Thyroid gland (tissue), 4 donors: ENCODE measurements around the gene NEK5. TPM values are rescaled to one million over a fixed set of nuclear protein-coding genes. Genes with fewer than 3 reads are reported as not detected.

Source experiments
- DNase-seq, 2 donors: peaks; one replicate each; pipeline ENCODE4 v3.0.0-alpha.2; 2019
- H3K27ac ChIP-seq, 3 donors: fragments of 200-600 bp; sonication (generic); 1 replicate in 2 of 3; 2 replicates in 1 of 3; pipeline ENCODE4 v1.5.1; 2016 to 2019; ENCODE audit warnings: mild to moderate bottlenecking in 1 of 3, moderate library complexity in 1 of 3
- H3K27me3 ChIP-seq: fragments of 200-600 bp; sonication (generic); one replicate; pipeline ENCODE4 v1.5.1; 2019
- H3K36me3 ChIP-seq, 2 donors: fragments of 200-600 bp; sonication (generic); one replicate each; pipeline ENCODE4 v1.5.1; 2016 to 2019
- H3K4me1 ChIP-seq, 2 donors: fragments of 200-600 bp; sonication (generic); one replicate each; pipeline ENCODE4 v1.5.1; 2017 to 2019
- H3K4me3 ChIP-seq, 3 donors: fragments of 200-600 bp; sonication (generic); replicated peaks in 1 of 3; 1 replicate in 2 of 3; 2 replicates in 1 of 3; pipeline ENCODE4 v1.5.1; 2016; ENCODE audit warnings: mild to moderate bottlenecking in 1 of 3
- H3K9me3 ChIP-seq: fragments of 200-600 bp; sonication (generic); one replicate; pipeline ENCODE4 v1.5.1; 2017
- CTCF ChIP-seq, 6 experiments: fragments of 200-600 bp in 3 of 6; fragments of 450-650 bp in 3 of 6; sonication (generic) in 3 of 6; IDR thresholded peaks; one replicate each; pipeline ENCODE4 v1.5.1; 2016 to 2019; ENCODE audit warnings: antibody characterized with exemption in 6 of 6, mild to moderate bottlenecking in 2 of 6, inconsistent platforms in 1 of 6, moderate library complexity in 1 of 6
- POLR2A ChIP-seq, 2 donors: fragments of 450-650 bp; IDR thresholded peaks; one replicate each; pipeline ENCODE4 v1.6.1; 2017; ENCODE audit warnings: antibody characterized with exemption in 2 of 2, mild to moderate bottlenecking in 2 of 2, moderate library complexity in 1 of 2
- WGBS, 2 donors: methylation state at CpG; one replicate each; pipeline ENCODE4 v1.1.5; 2017; 5-methylcytosine and 5-hydroxymethylcytosine counted together
- intact Hi-C: fragments of 100-400 bp; cut with DNase I; formaldehyde crosslinking; loops from one replicate; pipeline ENCODE4 v1.15.1; 2023
- total RNA-seq, 4 donors: library from RNA; depleted of rRNA; stranded (reverse); fragments of >200 nt; gene quantifications; one replicate each; pipeline ENCODE4 v1.2.3, GENCODE V29; 2016

NEK5 gene
- total RNA-seq, 4 donors from 2014 or later, result 0.13 to 0.73 (median 0.48) TPM

- Histone ChIP-seq H3K36me3 (peaks cover 4 to 10% of the 10 kb centered on the region in 2 donors), H3K4me1 (no peaks in the 10 kb centered on the region), H3K27ac (no peak overlapping the region), H3K9me3 (no peaks in the 10 kb centered on the region), H3K27me3 (no peaks in the 10 kb centered on the region), H3K4me3 (no peak overlapping the region)
- intact Hi-C loops, result no loop called here
- DNase-seq, result no peak
- WGBS, 2 donors, result 96 to 100% methylated on average over 1 of the region's 1 CpG
- TF ChIP-seq CTCF (IDR thresholded peaks at IDR 0.05) (no peak), POLR2A (IDR thresholded peaks at IDR 0.05) (no peak)
Observed at GRCh38 chr13:52027832-52028231, 101.0 kb downstream of the NEK5 start.

GRCh38 chr13:52026246-52026626, 102.6 kb downstream of the NEK5 start:
- H3K9me3 ChIP-seq, result no peaks in the 10 kb centered on the region
- no peak overlapping the region for H3K4me3 ChIP-seq
- peaks cover 4 to 10% of the 10 kb centered on the region in 2 donors for H3K36me3 ChIP-seq
- H3K27me3 ChIP-seq, result no peaks in the 10 kb centered on the region
- 94 to 99% methylated on average over 3 of the region's 3 CpGs for WGBS, 2 donors
- DNase-seq, result no peak
- intact Hi-C loops, result no loop called here
- no peak for TF ChIP-seq CTCF (IDR thresholded peaks at IDR 0.05)
- no peak for TF ChIP-seq POLR2A (IDR thresholded peaks at IDR 0.05)
- no peak overlapping the region for H3K27ac ChIP-seq
- no peaks in the 10 kb centered on the region for H3K4me1 ChIP-seq

GRCh38 chr13:52025475-52026245, 103.2 kb downstream of the NEK5 start:
- Histone ChIP-seq H3K36me3 (peaks cover 4 to 12% of the 10 kb centered on the region in 2 donors), H3K9me3 (no peaks in the 10 kb centered on the region), H3K4me3 (no peak overlapping the region), H3K4me1 (no peaks in the 10 kb centered on the region), H3K27me3 (no peaks in the 10 kb centered on the region), H3K27ac (no peak overlapping the region)
- DNase-seq, result no peak
- 96 to 99% methylated on average over 8 of the region's 8 CpGs for WGBS, 2 donors
- TF ChIP-seq POLR2A (IDR thresholded peaks at IDR 0.05), result no peak
- TF ChIP-seq CTCF (IDR thresholded peaks at IDR 0.05), result no peak
- intact Hi-C loops, result no loop called here

- no peak for DNase-seq
- no peak for TF ChIP-seq CTCF (IDR thresholded peaks at IDR 0.05)
- no peak for TF ChIP-seq POLR2A (IDR thresholded peaks at IDR 0.05)
- 98 to 100% methylated on average over 3 of the region's 3 CpGs for WGBS, 2 donors
- Histone ChIP-seq H3K27ac (no peak within 1 kb of the TSS), H3K4me1 (no peaks in the 10 kb centered on the region), H3K36me3 (peaks cover 13 to 19% of the 10 kb centered on the region in 2 donors), H3K4me3 (no peak within 1 kb of the TSS), H3K27me3 (no peaks in the 10 kb centered on the region), H3K9me3 (no peaks in the 10 kb centered on the region)
- intact Hi-C loops, result no loop called here
Observed at GRCh38 chr13:52024481-52024880, 104.4 kb downstream of the NEK5 start, which contains the start of gene UTP14C. TSS of gene UTP14C (plus strand) at chr13:52024691. CDS start at chr13:52028805, 4,114 bp downstream.

GRCh38 chr13:52022356-52022755, 106.5 kb downstream of the NEK5 start:
- Histone ChIP-seq H3K4me1 (no peaks in the 10 kb centered on the region), H3K36me3 (peaks cover 15 to 20% of the 10 kb centered on the region in 2 donors), H3K27ac (no peak overlapping the region), H3K9me3 (no peaks in the 10 kb centered on the region), H3K4me3 (no peak overlapping the region), H3K27me3 (no peaks in the 10 kb centered on the region)
- TF ChIP-seq CTCF (IDR thresholded peaks at IDR 0.05) (no peak), POLR2A (IDR thresholded peaks at IDR 0.05) (no peak)
- DNase-seq, result no peak
- intact Hi-C loops, result no loop called here
- WGBS, 2 donors, result 98 to 99% methylated on average over 2 of the region's 2 CpGs
